Astrocyte of the cerebellum (primary cell): ENCODE data around the gene C1QL2.

Source experiments
- DNase-seq: peaks from one replicate; pipeline ENCODE4 v3.0.0-alpha.2; 2011; ENCODE audit warnings: low read depth
- H3K4me3 ChIP-seq: 2 replicates; pipeline ENCODE4 v1.5.1; 2011; ENCODE audit warnings: mild to moderate bottlenecking, low read depth, low read length, moderate library complexity
- CTCF ChIP-seq: IDR thresholded peaks from 2 replicates; pipeline ENCODE4 v1.5.1; 2012; ENCODE audit warnings: low read length, low read depth, moderate library complexity, mild to moderate bottlenecking; ENCODE audit errors: missing control alignments
- in situ Hi-C: cut with HindIII; loops from 2 replicates; pipeline ENCODE4 v1.10.0; 2017; ENCODE audit warnings: low sequenced_read_pairs

C1QL2 gene

DNA sequence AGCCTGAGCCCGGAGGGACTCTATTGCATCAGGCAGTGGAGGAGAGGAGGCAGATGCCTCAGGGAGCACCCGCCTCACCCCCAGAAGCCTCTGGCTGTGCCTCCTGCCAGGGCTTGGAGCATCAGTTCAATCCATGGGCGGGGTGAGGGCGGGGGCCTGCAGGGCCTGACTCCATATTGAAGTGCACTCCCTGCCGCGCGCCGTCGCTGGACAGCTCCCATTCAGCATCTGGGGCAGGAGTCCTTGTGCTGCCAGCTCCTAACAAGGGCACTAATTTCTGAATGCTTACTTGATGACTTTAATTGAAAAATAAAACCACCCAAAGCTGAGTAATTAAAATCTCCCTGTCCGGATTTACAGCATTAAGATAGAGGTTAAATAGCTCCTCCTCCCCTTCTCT, 23.8 kb downstream of the C1QL2 start:
- no peak for DNase-seq
- no peak overlapping the region for H3K4me3 ChIP-seq
- in situ Hi-C loops: no loop called here
- no peak for TF ChIP-seq CTCF

- DNase-seq: no peak
- no peak overlapping the region for H3K4me3 ChIP-seq
- in situ Hi-C loops: no loop called here
- peak; percentile 32 for TF ChIP-seq CTCF
Measured at GRCh38 chr2:119126650-119127049, 31.9 kb downstream of the C1QL2 start.

GRCh38 chr2:119123389-119123788, 35.2 kb downstream of the C1QL2 start:
- no peak for TF ChIP-seq CTCF
- in situ Hi-C loops: no loop called here
- H3K4me3 ChIP-seq: no peak overlapping the region
- DNase-seq: no peak

DNA sequence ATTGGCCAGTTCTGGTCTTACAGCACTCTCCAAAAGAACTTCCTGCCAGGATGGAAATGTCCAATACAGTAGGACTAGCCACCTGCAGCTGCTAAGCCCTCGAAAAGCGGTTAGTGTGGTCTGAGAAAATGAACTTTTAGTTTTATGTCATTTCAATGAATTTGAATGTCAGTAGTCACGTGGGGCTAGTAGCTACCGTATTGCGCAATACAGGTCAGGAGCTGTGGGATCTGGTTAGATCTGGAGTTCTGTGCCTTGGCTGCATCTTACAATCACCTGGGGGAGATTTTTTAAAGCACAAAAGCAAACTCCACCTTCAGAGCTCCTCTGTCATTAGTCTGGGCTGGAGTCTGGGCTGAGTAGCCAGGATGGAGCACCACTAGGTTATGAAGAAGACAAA, 35.9 kb downstream of the C1QL2 start:
- DNase-seq: no peak
- TF ChIP-seq CTCF: no peak
- no peak overlapping the region for H3K4me3 ChIP-seq
- in situ Hi-C loops: no loop called here

GRCh38 chr2:119119999-119120756, 38.4 kb downstream of the C1QL2 start:
- in situ Hi-C loops: loop anchor here (5.0 kb wide), 1 partner anchor 53 kb away; no protein-coding TSS in a partner anchor
- no peak for TF ChIP-seq CTCF
- H3K4me3 ChIP-seq: no peak overlapping the region
- DNase-seq: no peak

DNA sequence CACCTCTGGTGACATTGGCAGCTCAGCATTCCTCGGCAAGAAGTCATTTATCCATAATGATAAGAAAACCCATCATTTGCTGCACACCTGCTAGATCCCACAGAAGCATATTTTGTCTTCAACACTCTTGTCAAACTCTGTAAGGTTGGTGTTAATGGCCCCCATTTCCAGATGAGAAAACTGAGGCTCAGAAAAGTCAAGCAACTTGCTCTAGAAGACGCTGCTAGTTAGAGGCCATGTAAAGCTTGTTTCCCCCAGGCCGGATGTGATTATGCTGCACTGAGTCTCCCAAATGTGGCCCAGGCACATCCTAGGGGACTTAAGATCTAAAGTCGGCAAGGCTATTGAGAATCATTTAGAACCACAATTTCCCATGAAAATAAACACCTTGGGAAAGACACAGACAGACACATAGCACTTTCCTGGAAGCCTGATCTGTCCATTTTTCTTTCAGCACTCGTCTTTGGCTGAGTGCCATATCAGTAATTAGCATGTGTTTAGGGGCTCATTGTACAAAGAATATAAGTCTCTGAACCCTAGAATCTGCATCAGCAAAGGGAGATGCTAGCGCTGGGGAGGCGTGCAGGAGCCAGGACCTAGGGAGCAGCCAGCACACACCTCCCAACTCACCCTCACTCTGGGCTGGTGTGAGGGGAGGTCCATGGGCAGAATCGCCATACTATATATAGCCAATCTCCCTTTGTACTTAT, 39.3 kb downstream of the C1QL2 start:
- no peak for DNase-seq
- TF ChIP-seq CTCF: no peak
- no peak overlapping the region for H3K4me3 ChIP-seq
- in situ Hi-C loops: loop anchor here (5.0 kb wide), 1 partner anchor 52 kb away; no protein-coding TSS in a partner anchor
